ENCODE results near the gene ANKMY1. TPM values are rescaled to one million over a fixed set of nuclear protein-coding genes. Genes with fewer than 3 reads are reported as not detected.

ANKMY1 gene
- total RNA-seq, 4 donors from 2014 or later, result 18.0 to 22.7 (median 21.1) TPM

- peak; percentile 6 to 49 for DNase-seq (ENCODE audit: low spot score in 2 of 2)
- no peak overlapping the region for H3K4me3 ChIP-seq (ENCODE audit: low read depth, poor library complexity, severe bottlenecking)
- intact Hi-C loops (cut with DNase I; ENCODE audit: low total_unique reads), result no loop called here
- TF ChIP-seq, protein P1, sequence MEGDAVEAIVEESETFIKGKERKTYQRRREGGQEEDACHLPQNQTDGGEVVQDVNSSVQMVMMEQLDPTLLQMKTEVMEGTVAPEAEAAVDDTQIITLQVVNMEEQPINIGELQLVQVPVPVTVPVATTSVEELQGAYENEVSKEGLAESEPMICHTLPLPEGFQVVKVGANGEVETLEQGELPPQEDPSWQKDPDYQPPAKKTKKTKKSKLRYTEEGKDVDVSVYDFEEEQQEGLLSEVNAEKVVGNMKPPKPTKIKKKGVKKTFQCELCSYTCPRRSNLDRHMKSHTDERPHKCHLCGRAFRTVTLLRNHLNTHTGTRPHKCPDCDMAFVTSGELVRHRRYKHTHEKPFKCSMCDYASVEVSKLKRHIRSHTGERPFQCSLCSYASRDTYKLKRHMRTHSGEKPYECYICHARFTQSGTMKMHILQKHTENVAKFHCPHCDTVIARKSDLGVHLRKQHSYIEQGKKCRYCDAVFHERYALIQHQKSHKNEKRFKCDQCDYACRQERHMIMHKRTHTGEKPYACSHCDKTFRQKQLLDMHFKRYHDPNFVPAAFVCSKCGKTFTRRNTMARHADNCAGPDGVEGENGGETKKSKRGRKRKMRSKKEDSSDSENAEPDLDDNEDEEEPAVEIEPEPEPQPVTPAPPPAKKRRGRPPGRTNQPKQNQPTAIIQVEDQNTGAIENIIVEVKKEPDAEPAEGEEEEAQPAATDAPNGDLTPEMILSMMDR (IDR thresholded peaks at IDR 0.05), result no peak
- no peak for TF ChIP-seq POLR2A (IDR thresholded peaks at IDR 0.05)
- 91 to 99% methylated on average over 7 of the region's 7 CpGs for WGBS, 2 donors
Measured at GRCh38 chr2:240530181-240530580, 27.6 kb downstream of the ANKMY1 start.

- no peak overlapping the region for H3K4me3 ChIP-seq (ENCODE audit: low read depth, poor library complexity, severe bottlenecking)
- DNase-seq (ENCODE audit: low spot score in 2 of 2), result peak; percentile 3 to 70
- TF ChIP-seq POLR2A (IDR thresholded peaks at IDR 0.05), result no peak
- TF ChIP-seq, protein P1 (IDR thresholded peaks at IDR 0.05), result no peak
- intact Hi-C loops (cut with DNase I; ENCODE audit: low total_unique reads), result no loop called here
- 87 to 95% methylated on average over 16 of the region's 16 CpGs for WGBS, 2 donors
Measured at GRCh38 chr2:240529344-240529999, 28.3 kb downstream of the ANKMY1 start.

GRCh38 chr2:240528406-240529040 lies 29.3 kb downstream of the ANKMY1 start:
- H3K4me3 ChIP-seq (ENCODE audit: low read depth, poor library complexity, severe bottlenecking), result no peak overlapping the region
- intact Hi-C loops (cut with DNase I; ENCODE audit: low total_unique reads), result no loop called here
- 94% methylated on average over 13 of the region's 13 CpGs for WGBS, 2 donors
- TF ChIP-seq, protein P1 (IDR thresholded peaks at IDR 0.05), result no peak
- no peak for TF ChIP-seq POLR2A (IDR thresholded peaks at IDR 0.05)
- DNase-seq (ENCODE audit: low spot score in 2 of 2), result peak in 1 of 2 donors; percentile 36

DNA sequence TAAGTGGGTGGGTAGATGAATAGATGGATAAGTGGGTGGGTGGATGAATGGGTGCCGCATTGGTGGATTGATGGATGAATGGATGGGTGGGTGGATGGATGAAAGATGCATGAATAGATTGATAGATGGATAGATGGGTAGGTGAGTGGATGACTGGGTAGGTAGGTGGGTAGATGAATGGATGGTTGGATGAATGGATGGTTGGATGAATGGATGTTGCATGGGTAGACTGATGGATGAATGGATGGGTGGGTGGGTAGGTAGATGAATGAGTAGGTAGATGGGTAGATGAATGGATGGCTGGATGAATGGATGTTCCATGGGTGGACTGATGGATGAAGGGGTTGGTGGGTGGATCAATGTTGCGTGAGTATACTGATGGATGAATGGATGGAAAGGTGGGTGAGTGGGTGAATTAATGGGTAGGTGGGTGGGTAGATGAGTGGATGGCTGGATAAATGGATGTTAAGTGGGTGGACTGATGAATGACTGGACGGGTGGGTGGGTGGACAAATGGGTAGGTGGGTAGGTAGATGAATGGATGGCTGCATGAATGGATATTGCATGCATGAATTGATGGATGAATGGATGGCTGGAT lies 30.5 kb downstream of the ANKMY1 start:
- H3K4me3 ChIP-seq (ENCODE audit: low read depth, poor library complexity, severe bottlenecking), result no peak overlapping the region
- intact Hi-C loops (cut with DNase I; ENCODE audit: low total_unique reads), result no loop called here
- DNase-seq (ENCODE audit: low spot score in 2 of 2), result peak in 1 of 2 donors; percentile 8
- 65 to 82% methylated on average over 3 of the region's 3 CpGs for WGBS, 2 donors
- no peak for TF ChIP-seq POLR2A (IDR thresholded peaks at IDR 0.05)
- TF ChIP-seq, protein P1 (IDR thresholded peaks at IDR 0.05), result no peak

- H3K4me3 ChIP-seq (ENCODE audit: low read depth, poor library complexity, severe bottlenecking), result no peak overlapping the region
- TF ChIP-seq, protein P1 (IDR thresholded peaks at IDR 0.05), result no peak
- no peak for TF ChIP-seq POLR2A (IDR thresholded peaks at IDR 0.05)
- DNase-seq (ENCODE audit: low spot score in 2 of 2), result peak; percentile 3 to 52
- intact Hi-C loops (cut with DNase I; ENCODE audit: low total_unique reads), result no loop called here
- WGBS, 2 donors, result 91 to 97% methylated on average over 3 to 4 of the region's 4 CpGs
Measured at GRCh38 chr2:240526521-240526920, 31.3 kb downstream of the ANKMY1 start.

All from lower leg skin (tissue), 4 donors.